Neuronal stem cell (in vitro differentiated cells): Measurements from ENCODE around the gene CLEC18C.
"Not testable (repeated sequence)": the region's sequence is repeated elsewhere in the genome, so short reads cannot be mapped to it uniquely, and the experiment has no call there.

Experiments
- DNase-seq: peaks from one replicate; pipeline ENCODE4 v3.0.0-alpha.2; 2013; ENCODE audit warnings: low spot score
- H2AFZ ChIP-seq: one replicate; pipeline ENCODE4 v1.6.1; 2013; ENCODE audit warnings: mild to moderate bottlenecking, low read length, inconsistent platforms
- H2AK5ac ChIP-seq: 2 replicates; pipeline ENCODE4 v1.6.1; 2013; ENCODE audit warnings: low read depth, mild to moderate bottlenecking, inconsistent platforms, low read length, moderate library complexity, mixed read lengths
- H2BK120ac ChIP-seq: 2 replicates; pipeline ENCODE4 v1.6.1; 2013; ENCODE audit warnings: low read depth, mild to moderate bottlenecking, inconsistent platforms, low read length, moderate library complexity, mixed read lengths
- H2BK12ac ChIP-seq: one replicate; pipeline ENCODE4 v1.6.1; 2013; ENCODE audit warnings: low read length, inconsistent platforms
- H2BK15ac ChIP-seq: 2 replicates; pipeline ENCODE4 v1.6.1; 2013; ENCODE audit warnings: mild to moderate bottlenecking, low read length, inconsistent platforms, mixed read lengths
- H2BK5ac ChIP-seq: one replicate; pipeline ENCODE4 v1.6.1; 2013; ENCODE audit warnings: inconsistent platforms, mild to moderate bottlenecking, low read length, moderate library complexity
- H3K14ac ChIP-seq: one replicate; pipeline ENCODE4 v1.6.1; 2013; ENCODE audit warnings: low read length, inconsistent platforms
- H3K18ac ChIP-seq: 2 replicates; pipeline ENCODE4 v1.6.1; 2013; ENCODE audit warnings: low read length, inconsistent platforms
- H3K23ac ChIP-seq: 2 replicates; pipeline ENCODE4 v1.6.1; 2013; ENCODE audit warnings: low read depth, mild to moderate bottlenecking, mixed read lengths, low read length, inconsistent platforms; ENCODE audit not compliant: poor library complexity
- H3K27ac ChIP-seq: replicated peaks from 3 replicates; pipeline ENCODE4 v1.5.1; 2013; ENCODE audit warnings: low read length, inconsistent platforms
- H3K27me3 ChIP-seq, 3 experiments: 2 replicates each; pipeline ENCODE4 v1.6.1; 2013; ENCODE audit warnings: low read length in 3 of 3, mild to moderate bottlenecking in 2 of 3, inconsistent platforms in 1 of 3, low read depth in 1 of 3, mixed read lengths in 1 of 3, moderate library complexity in 1 of 3; ENCODE audit not compliant: control insufficient read depth in 3 of 3, insufficient read depth in 3 of 3
- H3K36me3 ChIP-seq, 2 donors: replicated peaks in 1 of 2; 2 replicates each; pipeline ENCODE4 v1.6.1; 2013; ENCODE audit warnings: low read length in 2 of 2; ENCODE audit not compliant: control insufficient read depth in 2 of 2, insufficient read depth in 2 of 2
- H3K4ac ChIP-seq: 2 replicates; pipeline ENCODE4 v1.6.1; 2013; ENCODE audit warnings: inconsistent platforms, mild to moderate bottlenecking, low read length, moderate library complexity
- H3K4me1 ChIP-seq, 2 donors: 1 replicate in 1 of 2; 2 replicates in 1 of 2; pipeline ENCODE4 v1.6.1; 2013; ENCODE audit warnings: low read length in 2 of 2, low read depth in 1 of 2; ENCODE audit not compliant: control insufficient read depth in 2 of 2, insufficient read depth in 1 of 2
- H3K4me2 ChIP-seq: one replicate; pipeline ENCODE4 v1.6.1; 2013; ENCODE audit warnings: mild to moderate bottlenecking, low read length, inconsistent platforms; ENCODE audit not compliant: insufficient read depth, poor library complexity, severe bottlenecking
- H3K4me3 ChIP-seq, 2 donors: 2 replicates each; pipeline ENCODE4 v1.5.1; 2013; ENCODE audit warnings: low read length in 2 of 2, mild to moderate bottlenecking in 2 of 2, inconsistent platforms in 1 of 2, moderate library complexity in 1 of 2
- H3K79me1 ChIP-seq: one replicate; pipeline ENCODE4 v1.6.1; 2013; ENCODE audit warnings: low read depth, mild to moderate bottlenecking, inconsistent platforms, low read length, moderate library complexity
- H3K9ac ChIP-seq: one replicate; pipeline ENCODE4 v1.6.1; 2013; ENCODE audit warnings: mild to moderate bottlenecking, low read depth, low read length, inconsistent platforms; ENCODE audit not compliant: poor library complexity
- H3K9me3 ChIP-seq, 2 donors: replicated peaks in 1 of 2; 2 replicates each; pipeline versions ENCODE3 to v1.6.1; 2013; ENCODE audit warnings: low read length in 2 of 2, mild to moderate bottlenecking in 2 of 2, inconsistent platforms in 1 of 2, low read depth in 1 of 2, mixed read lengths in 1 of 2, moderate library complexity in 1 of 2; ENCODE audit not compliant: control insufficient read depth in 2 of 2, insufficient read depth in 1 of 2
- H4K8ac ChIP-seq: one replicate; pipeline ENCODE4 v1.6.1; 2013; ENCODE audit warnings: low read depth, mild to moderate bottlenecking, inconsistent platforms, low read length, moderate library complexity
- H4K91ac ChIP-seq: one replicate; pipeline ENCODE4 v1.6.1; 2013; ENCODE audit warnings: low read length, low read depth, mild to moderate bottlenecking, inconsistent platforms; ENCODE audit not compliant: poor library complexity
- WGBS, 2 donors: extraction: QIAGEN DNeasy Blood & Tissue Kit; methylation state at CpG; one replicate each; pipeline ENCODE4 v1.1.7; 2013; ENCODE audit warnings: missing lambda C conversion rate in 2 of 2, mixed read lengths in 1 of 2; ENCODE audit not compliant: insufficient read length in 2 of 2, insufficient replicate concordance in 1 of 2; ENCODE audit errors: extremely low coverage in 2 of 2; 5-methylcytosine and 5-hydroxymethylcytosine counted together

Gene CLEC18C

DNA sequence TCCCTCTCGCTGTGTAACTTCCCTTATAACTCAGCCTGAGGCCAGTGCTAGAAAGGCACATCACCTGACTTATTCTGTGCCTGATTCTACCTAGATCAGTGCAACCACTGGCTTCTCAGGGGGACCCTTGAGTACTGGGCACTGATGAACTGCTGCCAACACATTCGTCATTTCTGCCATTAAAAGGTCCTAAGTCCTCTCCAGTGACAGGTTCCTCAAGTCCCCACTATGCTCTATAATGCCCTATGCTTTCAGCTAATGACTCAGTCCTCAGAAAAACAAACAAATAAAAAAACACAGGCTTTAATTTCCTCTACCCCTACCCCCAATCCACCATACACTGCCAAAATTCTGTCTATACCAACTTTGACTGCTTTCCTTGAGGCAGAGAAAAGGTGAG lies 49.6 kb downstream of the CLEC18C start:
- H3K27me3 ChIP-seq, H3K14ac ChIP-seq, H2BK15ac ChIP-seq, H2AK5ac ChIP-seq, H3K79me1 ChIP-seq, H3K27ac ChIP-seq, H3K9ac ChIP-seq, H4K91ac ChIP-seq, H3K4me1 ChIP-seq, H3K9me3 ChIP-seq, H2BK5ac ChIP-seq, H3K18ac ChIP-seq, H3K4ac ChIP-seq, H2BK120ac ChIP-seq, H3K23ac ChIP-seq, H2BK12ac ChIP-seq, H2AFZ ChIP-seq, H4K8ac ChIP-seq, H3K4me2 ChIP-seq, H3K4me3 ChIP-seq, DNase-seq: not testable (repeated sequence)
- WGBS, 2 donors = no CpG with 5 or more reads among the region's 2 CpGs
- H3K36me3 ChIP-seq = peaks cover 0 to 10% of the 10 kb centered on the region in 2 donors

DNA sequence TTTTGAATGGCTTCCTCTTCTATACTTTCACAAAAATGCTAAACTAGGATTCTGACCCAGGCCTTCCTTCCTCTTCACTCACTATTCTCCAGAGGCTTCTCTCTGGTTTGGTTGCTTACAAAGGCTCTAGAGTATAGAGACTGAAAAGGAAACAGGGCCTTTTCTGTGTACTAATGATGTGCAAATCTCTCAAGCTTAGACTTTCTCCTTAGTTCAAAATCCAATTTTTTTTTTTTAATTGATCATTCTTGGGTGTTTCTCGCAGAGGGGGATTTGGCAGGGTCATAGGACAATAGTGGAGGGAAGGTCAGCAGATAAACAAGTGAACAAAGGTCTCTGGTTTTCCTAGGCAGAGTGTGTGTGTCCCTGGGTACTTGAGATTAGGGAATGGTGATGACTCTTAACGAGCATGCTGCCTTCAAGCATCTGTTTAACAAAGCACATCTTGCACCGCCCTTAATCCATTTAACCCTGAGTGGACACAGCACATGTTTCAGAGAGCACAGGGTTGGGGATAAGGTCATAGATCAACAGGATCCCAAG lies 50.5 kb downstream of the CLEC18C start:
- H2BK120ac ChIP-seq = not testable (repeated sequence)
- peaks cover 0 to 14% of the 10 kb centered on the region in 2 donors for H3K36me3 ChIP-seq

DNA sequence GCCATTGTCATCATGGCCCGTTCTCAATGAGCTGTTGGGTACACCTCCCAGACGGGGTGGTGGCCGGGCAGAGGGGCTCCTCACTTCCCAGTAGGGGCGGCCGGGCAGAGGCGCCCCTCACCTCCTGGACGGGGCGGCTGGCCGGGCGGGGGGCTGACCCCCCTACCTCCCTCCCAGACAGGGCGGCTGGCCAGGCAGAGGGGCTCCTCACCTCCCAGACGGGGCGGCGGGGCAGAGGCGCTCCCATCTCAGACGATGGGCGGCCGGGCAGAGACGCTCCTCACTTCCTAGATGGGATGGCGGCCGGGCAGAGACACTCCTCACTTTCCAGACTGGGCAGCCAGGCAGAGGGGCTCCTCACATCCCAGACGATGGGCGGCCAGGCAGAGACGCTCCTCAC lies 51.1 kb downstream of the CLEC18C start:
- not testable (repeated sequence) for H3K27ac ChIP-seq, H2BK120ac ChIP-seq, H2BK5ac ChIP-seq, H4K8ac ChIP-seq, H2AFZ ChIP-seq, H3K4me3 ChIP-seq, H3K9ac ChIP-seq, H3K14ac ChIP-seq, DNase-seq, H4K91ac ChIP-seq, H3K27me3 ChIP-seq, H3K4ac ChIP-seq, H3K4me2 ChIP-seq, H2AK5ac ChIP-seq, H2BK12ac ChIP-seq, H3K18ac ChIP-seq, H3K23ac ChIP-seq, H2BK15ac ChIP-seq, H3K4me1 ChIP-seq, H3K79me1 ChIP-seq, H3K9me3 ChIP-seq
- peaks cover 0 to 15% of the 10 kb centered on the region in 2 donors for H3K36me3 ChIP-seq
- no CpG with 5 or more reads among the region's 24 CpGs for WGBS, 2 donors

More for the DNA sequence above, 50.5 kb downstream of the CLEC18C start:
- H3K4me1 ChIP-seq, H3K4me2 ChIP-seq, H2AFZ ChIP-seq, DNase-seq, H2BK5ac ChIP-seq, H3K4ac ChIP-seq, H3K27ac ChIP-seq, H2BK15ac ChIP-seq, H3K14ac ChIP-seq, H3K9me3 ChIP-seq, H3K18ac ChIP-seq, H4K8ac ChIP-seq, H4K91ac ChIP-seq, H2BK12ac ChIP-seq, H2AK5ac ChIP-seq, H3K79me1 ChIP-seq, H3K27me3 ChIP-seq, H3K9ac ChIP-seq, H3K23ac ChIP-seq, H3K4me3 ChIP-seq: not testable (repeated sequence)
- WGBS, 2 donors = no CpG with 5 or more reads among the region's 3 CpGs

DNA sequence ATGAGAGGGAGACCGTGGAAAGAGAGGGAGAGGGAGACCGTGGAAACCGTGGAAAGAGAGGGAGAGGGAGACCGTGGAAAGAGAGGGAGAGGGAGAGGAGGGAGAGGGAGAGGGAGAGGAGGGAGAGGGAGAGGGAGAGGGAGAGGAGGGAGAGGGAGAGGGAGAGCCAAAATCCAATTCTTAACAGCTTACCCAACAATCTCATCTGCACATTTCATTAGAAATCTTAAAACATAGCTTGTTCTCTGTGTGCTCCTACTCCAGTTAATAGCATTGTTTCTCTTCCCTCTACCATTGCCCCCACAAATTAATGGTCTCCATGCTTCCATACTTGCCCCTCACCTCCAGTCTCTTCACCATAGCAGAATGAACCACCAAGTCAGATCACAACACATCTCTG lies 51.8 kb downstream of the CLEC18C start:
- not testable (repeated sequence) for H3K9ac ChIP-seq, H3K18ac ChIP-seq, H2BK120ac ChIP-seq, H2BK5ac ChIP-seq, DNase-seq, H4K8ac ChIP-seq, H2AFZ ChIP-seq, H3K4me3 ChIP-seq, H3K4me1 ChIP-seq, H3K14ac ChIP-seq, H3K4ac ChIP-seq, H3K4me2 ChIP-seq, H3K23ac ChIP-seq, H2BK15ac ChIP-seq, H3K9me3 ChIP-seq, H3K79me1 ChIP-seq, H3K27ac ChIP-seq, H4K91ac ChIP-seq, H2AK5ac ChIP-seq, H3K27me3 ChIP-seq, H2BK12ac ChIP-seq
- peaks cover 0 to 12% of the 10 kb centered on the region in 2 donors for H3K36me3 ChIP-seq
- no CpG with 5 or more reads among the region's 4 CpGs for WGBS, 2 donors
